SK-N-SH (cell line): ENCODE results near the gene IGFBPL1. TPM values are rescaled to one million over a fixed set of nuclear protein-coding genes. Genes with fewer than 3 reads are reported as not detected.

Experiments
- CTCF ChIA-PET: fragments of 300-600, 350-600 bp; formaldehyde crosslinking; extraction: SDS; loops from one replicate; lab custom pipeline; 2021; lab: Yijun Ruan, JAX
- POLR2A ChIA-PET: fragments of 350-600 bp; sonication (Branson Sonifier 250); formaldehyde crosslinking; extraction: SDS; loops from one replicate; lab custom pipeline; 2020; ENCODE audit warnings: antibody characterized with exemption, inconsistent platforms; lab: Yijun Ruan, JAX
- DNase-seq: peaks from one replicate; pipeline ENCODE4 v3.0.0; 2012
- H2AFZ ChIP-seq: fragments of 200-600 bp; sonication (generic); 2 replicates; pipeline ENCODE4 v1.8.1; 2016; ENCODE audit warnings: antibody characterized with exemption, mild to moderate bottlenecking, low read depth
- H3F3A ChIP-seq: fragments of 200-600 bp; sonication (generic); replicated peaks from 2 replicates; pipeline ENCODE3; 2016; ENCODE audit warnings: antibody characterized with exemption, mild to moderate bottlenecking; ENCODE audit not compliant: insufficient read depth
- H3K27ac ChIP-seq, 2 experiments: fragments of 200-500 bp in 1 of 2; fragments of 200-600 bp in 1 of 2; sonication (Bioruptor generic) in 1 of 2; sonication (generic), shearing (Covaris generic) in 1 of 2; 2 replicates each; pipeline versions ENCODE4 v1.5.1 to v1.6.1; 2014 to 2016; ENCODE audit warnings: low read depth in 2 of 2, inconsistent platforms in 1 of 2, low read length in 1 of 2, mild to moderate bottlenecking in 1 of 2, mixed read lengths in 1 of 2
- H3K27me3 ChIP-seq: fragments of 200-600 bp; sonication (generic), shearing (Covaris generic); 2 replicates; pipeline ENCODE4 v1.6.1; 2016; ENCODE audit warnings: mixed run types; ENCODE audit not compliant: insufficient read depth
- H3K36me3 ChIP-seq, 2 experiments: fragments of 200-500 bp in 1 of 2; fragments of 200-600 bp in 1 of 2; sonication (Bioruptor generic) in 1 of 2; sonication (generic) in 1 of 2; replicated peaks in 1 of 2; 2 replicates each; pipeline versions ENCODE3 to v1.5.1; 2014 to 2016; ENCODE audit warnings: low read length in 1 of 2, mild to moderate bottlenecking in 1 of 2; ENCODE audit not compliant: insufficient read depth in 2 of 2, control insufficient read depth in 1 of 2
- H3K4me1 ChIP-seq, 2 experiments: fragments of 200-500 bp in 1 of 2; fragments of 200-600 bp in 1 of 2; sonication (Bioruptor generic) in 1 of 2; sonication (generic), shearing (Covaris generic) in 1 of 2; 2 replicates each; pipeline versions ENCODE4 v1.5.1 to v1.6.1; 2014 to 2016; ENCODE audit warnings: low read depth in 1 of 2, low read length in 1 of 2, mixed run types in 1 of 2; ENCODE audit not compliant: insufficient read depth in 2 of 2, control insufficient read depth in 1 of 2
- H3K4me2 ChIP-seq: fragments of 200-600 bp; sonication (generic), shearing (Covaris generic); 2 replicates; pipeline ENCODE4 v1.6.1; 2017; ENCODE audit warnings: mixed run types
- H3K4me3 ChIP-seq, 2 experiments: fragments of 200-500 bp in 1 of 2; fragments of 200-600 bp in 1 of 2; sonication (Bioruptor generic) in 1 of 2; sonication (generic), shearing (Covaris generic) in 1 of 2; 2 replicates each; pipeline versions ENCODE4 v1.5.1 to v1.8.1; 2014 to 2016; ENCODE audit warnings: low read depth in 2 of 2, inconsistent platforms in 1 of 2, low read length in 1 of 2, mild to moderate bottlenecking in 1 of 2, mixed read lengths in 1 of 2, moderate library complexity in 1 of 2
- H3K79me2 ChIP-seq: fragments of 200-600 bp; sonication (generic); 2 replicates; pipeline ENCODE4 v1.8.1; 2017; ENCODE audit warnings: mild to moderate bottlenecking; ENCODE audit not compliant: insufficient read depth
- H3K9ac ChIP-seq: fragments of 200-600 bp; sonication (generic); 2 replicates; pipeline ENCODE4 v1.6.1; 2017; ENCODE audit warnings: mixed run types
- H3K9me2 ChIP-seq: fragments of 200-600 bp; sonication (generic); 2 replicates; pipeline ENCODE4 v1.6.1; 2017; ENCODE audit warnings: mixed run types
- H3K9me3 ChIP-seq: fragments of 200-600 bp; sonication (generic); 2 replicates; pipeline ENCODE4 v1.6.1; 2017; ENCODE audit warnings: mixed run types, mild to moderate bottlenecking, moderate library complexity
- H4K20me1 ChIP-seq: fragments of 200-600 bp; sonication (generic); 2 replicates; pipeline ENCODE4 v1.6.1; 2017; ENCODE audit warnings: mild to moderate bottlenecking, mixed run types; ENCODE audit not compliant: insufficient read depth
- CHD2 ChIP-seq: fragments of 150-350 bp; IDR thresholded peaks from 2 replicates; pipeline ENCODE4 v1.6.1; 2018; ENCODE audit warnings: low read length; ENCODE audit not compliant: partially characterized antibody
- FOSL2 ChIP-seq: IDR thresholded peaks from 2 replicates; pipeline ENCODE4 v1.4.0; 2012; ENCODE audit warnings: low read depth, mild to moderate bottlenecking, moderate library complexity, borderline replicate concordance
- GABPA ChIP-seq: IDR thresholded peaks from 2 replicates; pipeline ENCODE4 v1.4.0; 2012; ENCODE audit warnings: low read depth, mild to moderate bottlenecking
- MAX ChIP-seq: IDR thresholded peaks from 2 replicates; pipeline ENCODE4 v1.4.0; 2012; ENCODE audit warnings: low read depth
- RFX5 ChIP-seq: IDR thresholded peaks from 2 replicates; pipeline ENCODE4 v1.6.1; 2012; ENCODE audit warnings: mild to moderate bottlenecking, improper control_type of control experiment, low read length
- SIN3A ChIP-seq: IDR thresholded peaks from 2 replicates; pipeline ENCODE4 v1.6.1; 2012; ENCODE audit warnings: low read depth, mild to moderate bottlenecking, low read length, moderate library complexity, borderline replicate concordance
- USF1 ChIP-seq: IDR thresholded peaks from 2 replicates; pipeline ENCODE4 v1.4.0; 2012; ENCODE audit warnings: low read depth, borderline replicate concordance
- USF2 ChIP-seq: fragments of 150-350 bp; IDR thresholded peaks from 2 replicates; pipeline ENCODE4 v1.6.1; 2017; ENCODE audit warnings: antibody characterized with exemption, low read length, low read depth, borderline replicate concordance
- WGBS: methylation state at CpG from one replicate; pipeline ENCODE4 v1.1.6; 2017; ENCODE audit warnings: low lambda C conversion rate; 5-methylcytosine and 5-hydroxymethylcytosine counted together
- polyA plus RNA-seq, 3 experiments: library from polyadenylated mRNA; depleted of rRNA; stranded (reverse); fragments of >200 nt; gene quantifications; 2 replicates each; pipeline ENCODE4 v1.2.3, GENCODE V29; 2012
- TF ChIP-seq, protein P1 (sequence below): IDR thresholded peaks from 2 replicates; pipeline ENCODE4 v1.6.1; 2012; ENCODE audit warnings: mild to moderate bottlenecking, low read depth, low read length, moderate library complexity
- TF ChIP-seq, protein P2 (sequence below): IDR thresholded peaks from 2 replicates; pipeline ENCODE4 v1.4.0; 2012; ENCODE audit warnings: low read depth, borderline replicate concordance

IGFBPL1 gene
- polyA plus RNA-seq, 1 of the 3 experiments (the other 2 are of a cell fraction), result 0.41 TPM

DNA sequence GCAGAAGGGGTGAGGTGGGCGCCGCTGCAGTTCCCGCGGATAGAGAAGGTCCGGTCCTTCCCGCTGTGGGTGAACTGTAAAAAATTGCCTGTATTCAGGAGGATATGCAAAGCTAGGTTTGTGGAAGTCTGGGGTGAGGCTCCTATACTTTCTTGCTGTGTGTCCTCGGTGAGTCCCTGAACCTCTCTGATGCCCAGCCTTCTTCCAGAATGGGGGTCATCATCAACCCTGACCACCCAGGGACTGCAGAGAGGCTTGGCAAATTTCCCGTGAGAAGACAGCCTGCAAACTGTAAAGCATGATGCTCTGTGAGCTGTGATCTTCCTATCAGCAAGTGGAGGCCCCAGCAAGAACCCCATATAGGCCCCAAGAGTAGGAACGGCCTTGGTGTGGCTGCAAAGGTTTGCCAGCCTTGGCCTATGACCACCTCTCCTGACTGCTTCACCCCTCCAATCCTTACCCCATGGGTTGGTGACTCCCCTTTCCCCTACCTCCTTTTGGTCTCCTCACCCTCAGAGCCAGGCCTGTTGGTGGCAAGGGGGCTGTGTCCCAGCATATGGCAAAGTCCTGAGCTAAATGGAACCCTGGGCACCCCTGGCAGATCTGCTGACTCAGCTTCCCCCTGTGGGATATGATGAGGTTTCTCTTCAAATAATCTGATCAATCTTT is 31.0 kb downstream of the IGFBPL1 start:
- Histone ChIP-seq H4K20me1 (no peaks in the 10 kb centered on the region), H3K4me3 (peak overlapping the region; percentile 90 to 92), H3K4me2 (peak overlapping the region; percentile 97), H3K9me2 (no peaks in the 10 kb centered on the region), H3K27me3 (no peaks in the 10 kb centered on the region), H3K9me3 (no peaks in the 10 kb centered on the region), H3K9ac (peak overlapping the region; percentile 83), H3K79me2 (peaks cover 20% of the 10 kb centered on the region; the same call in 1 of the 2 replicates), H2AFZ (peak overlapping the region; percentile 88), H3F3A (no peaks in the 10 kb centered on the region), H3K4me1 (peaks cover 0 to 10% of the 10 kb centered on the region in 2 experiments; a peak in 3 of 4 replicates), H3K36me3 (peaks cover 0 to 22% of the 10 kb centered on the region in 2 experiments), H3K27ac (peak overlapping the region in 1 of 2 experiments; percentile 58; a peak in 3 of 4 replicates)
- DNase-seq, result peak; percentile 49
- ChIA-PET CTCF (interaction anchor here (0.7 to 3.3 kb wide), 17 partner anchors 8 to 480 kb away, joined by 3 to 11 read pairs (median 4); no protein-coding TSS in a partner anchor), POLR2A (interaction anchor here (1.2 to 1.5 kb wide), 2 partner anchors 11 to 30 kb away, joined by 5 to 6 read pairs; no protein-coding TSS in a partner anchor)
- 20% methylated on average over 8 of the region's 9 CpGs for WGBS
- TF ChIP-seq CHD2 (no peak), GABPA (no peak), FOSL2 (no peak)
- TF ChIP-seq, protein P1, sequence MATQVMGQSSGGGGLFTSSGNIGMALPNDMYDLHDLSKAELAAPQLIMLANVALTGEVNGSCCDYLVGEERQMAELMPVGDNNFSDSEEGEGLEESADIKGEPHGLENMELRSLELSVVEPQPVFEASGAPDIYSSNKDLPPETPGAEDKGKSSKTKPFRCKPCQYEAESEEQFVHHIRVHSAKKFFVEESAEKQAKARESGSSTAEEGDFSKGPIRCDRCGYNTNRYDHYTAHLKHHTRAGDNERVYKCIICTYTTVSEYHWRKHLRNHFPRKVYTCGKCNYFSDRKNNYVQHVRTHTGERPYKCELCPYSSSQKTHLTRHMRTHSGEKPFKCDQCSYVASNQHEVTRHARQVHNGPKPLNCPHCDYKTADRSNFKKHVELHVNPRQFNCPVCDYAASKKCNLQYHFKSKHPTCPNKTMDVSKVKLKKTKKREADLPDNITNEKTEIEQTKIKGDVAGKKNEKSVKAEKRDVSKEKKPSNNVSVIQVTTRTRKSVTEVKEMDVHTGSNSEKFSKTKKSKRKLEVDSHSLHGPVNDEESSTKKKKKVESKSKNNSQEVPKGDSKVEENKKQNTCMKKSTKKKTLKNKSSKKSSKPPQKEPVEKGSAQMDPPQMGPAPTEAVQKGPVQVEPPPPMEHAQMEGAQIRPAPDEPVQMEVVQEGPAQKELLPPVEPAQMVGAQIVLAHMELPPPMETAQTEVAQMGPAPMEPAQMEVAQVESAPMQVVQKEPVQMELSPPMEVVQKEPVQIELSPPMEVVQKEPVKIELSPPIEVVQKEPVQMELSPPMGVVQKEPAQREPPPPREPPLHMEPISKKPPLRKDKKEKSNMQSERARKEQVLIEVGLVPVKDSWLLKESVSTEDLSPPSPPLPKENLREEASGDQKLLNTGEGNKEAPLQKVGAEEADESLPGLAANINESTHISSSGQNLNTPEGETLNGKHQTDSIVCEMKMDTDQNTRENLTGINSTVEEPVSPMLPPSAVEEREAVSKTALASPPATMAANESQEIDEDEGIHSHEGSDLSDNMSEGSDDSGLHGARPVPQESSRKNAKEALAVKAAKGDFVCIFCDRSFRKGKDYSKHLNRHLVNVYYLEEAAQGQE, result no peak
- TF ChIP-seq, protein P2, sequence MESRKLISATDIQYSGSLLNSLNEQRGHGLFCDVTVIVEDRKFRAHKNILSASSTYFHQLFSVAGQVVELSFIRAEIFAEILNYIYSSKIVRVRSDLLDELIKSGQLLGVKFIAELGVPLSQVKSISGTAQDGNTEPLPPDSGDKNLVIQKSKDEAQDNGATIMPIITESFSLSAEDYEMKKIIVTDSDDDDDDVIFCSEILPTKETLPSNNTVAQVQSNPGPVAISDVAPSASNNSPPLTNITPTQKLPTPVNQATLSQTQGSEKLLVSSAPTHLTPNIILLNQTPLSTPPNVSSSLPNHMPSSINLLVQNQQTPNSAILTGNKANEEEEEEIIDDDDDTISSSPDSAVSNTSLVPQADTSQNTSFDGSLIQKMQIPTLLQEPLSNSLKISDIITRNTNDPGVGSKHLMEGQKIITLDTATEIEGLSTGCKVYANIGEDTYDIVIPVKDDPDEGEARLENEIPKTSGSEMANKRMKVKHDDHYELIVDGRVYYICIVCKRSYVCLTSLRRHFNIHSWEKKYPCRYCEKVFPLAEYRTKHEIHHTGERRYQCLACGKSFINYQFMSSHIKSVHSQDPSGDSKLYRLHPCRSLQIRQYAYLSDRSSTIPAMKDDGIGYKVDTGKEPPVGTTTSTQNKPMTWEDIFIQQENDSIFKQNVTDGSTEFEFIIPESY, result no peak

GRCh38 chr9:38392235-38393127 is 31.8 kb downstream of the IGFBPL1 start, which contains the start of gene ALDH1B1:
ALDH1B1 (plus strand) TSS chr9:38392702; CDS start chr9:38395749, 3,047 bp downstream.
- POLR2A ChIA-PET, result interaction anchor here (1.2 to 1.5 kb wide), 2 partner anchors 12 to 31 kb away, joined by 5 to 6 read pairs; no protein-coding TSS in a partner anchor
- Histone ChIP-seq H3K9ac (peak within 1 kb of the TSS; percentile 83), H3F3A (no peaks in the 10 kb centered on the region)
- TF ChIP-seq USF1, result 0 out of 2 replicates have a peak, but pooled peaks have one; percentile 23
- TF ChIP-seq, protein P2, result no peak
- peak; percentile 94 for TF ChIP-seq MAX
- TF ChIP-seq RFX5, result peak; percentile 52; the same call in 1 of the 2 replicates
- TF ChIP-seq USF2, result no peak
- TF ChIP-seq SIN3A, result peak; percentile 32; the same call in 1 of the 2 replicates

More at GRCh38 chr9:38392235-38393127, 31.8 kb downstream of the IGFBPL1 start, which contains the start of gene ALDH1B1:
- H3K9me3 ChIP-seq, result no peaks in the 10 kb centered on the region
- no peaks in the 10 kb centered on the region for H4K20me1 ChIP-seq
- H3K27ac ChIP-seq, result peak within 1 kb of the TSS in 1 of 2 experiments; percentile 58; a peak in 3 of 4 replicates
- H3K36me3 ChIP-seq, result peaks cover 0 to 19% of the 10 kb centered on the region in 2 experiments
- no peaks in the 10 kb centered on the region for H3K27me3 ChIP-seq
- CTCF ChIA-PET, result interaction anchor here (0.7 to 3.3 kb wide), 14 partner anchors 9 to 479 kb away, joined by 3 to 11 read pairs (median 4); no protein-coding TSS in a partner anchor
- WGBS, result 7% methylated on average over 15 of the region's 58 CpGs
- peaks cover 20% of the 10 kb centered on the region; the same call in 1 of the 2 replicates for H3K79me2 ChIP-seq
- peak within 1 kb of the TSS; percentile 95 for H2AFZ ChIP-seq
- peak; percentile 96 for DNase-seq
- no peaks in the 10 kb centered on the region for H3K9me2 ChIP-seq
- H3K4me2 ChIP-seq, result peak within 1 kb of the TSS; percentile 97
- H3K4me3 ChIP-seq, result peak within 1 kb of the TSS; percentile 90 to 92
- H3K4me1 ChIP-seq, result peaks cover 0 to 10% of the 10 kb centered on the region in 2 experiments; a peak in 3 of 4 replicates
